CD4-positive, alpha-beta T cell treated with Interleukin-21 for 1 hour (primary cell): Measurements from ENCODE around the gene KDM4C.
"Not testable (repeated sequence)": the region's sequence is repeated elsewhere in the genome, so short reads cannot be mapped to it uniquely, and the experiment has no call there.

Source experiments
- DNase-seq: peaks from one replicate; pipeline ENCODE4 v3.0.0-alpha.2; 2020

The KDM4C gene

GRCh38 chr9:6764523-6764922 lies 6.8 kb downstream of the KDM4C start:
- DNase-seq: no peak

DNA sequence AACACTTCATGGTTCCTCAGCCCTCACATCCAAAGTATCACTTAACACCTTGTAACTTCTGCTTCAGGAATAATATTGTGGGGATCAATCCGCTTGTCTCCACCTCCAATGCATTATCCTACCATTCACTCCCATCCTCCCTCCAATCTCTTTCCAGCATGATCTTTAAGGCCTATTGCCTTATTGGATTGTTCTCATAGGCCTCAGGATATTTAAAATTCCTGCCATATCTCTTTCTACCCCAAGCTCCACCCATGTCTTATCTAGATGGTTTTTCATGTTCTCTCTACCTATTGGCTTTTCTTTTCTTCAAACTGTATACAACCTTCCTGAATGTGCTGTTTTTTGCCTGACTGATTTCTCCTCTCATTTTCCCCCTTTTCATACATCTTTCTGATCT lies 7.2 kb downstream of the KDM4C start:
- no peak for DNase-seq

GRCh38 chr9:6765396-6765795 lies 7.6 kb downstream of the KDM4C start:
- no peak for DNase-seq

DNA sequence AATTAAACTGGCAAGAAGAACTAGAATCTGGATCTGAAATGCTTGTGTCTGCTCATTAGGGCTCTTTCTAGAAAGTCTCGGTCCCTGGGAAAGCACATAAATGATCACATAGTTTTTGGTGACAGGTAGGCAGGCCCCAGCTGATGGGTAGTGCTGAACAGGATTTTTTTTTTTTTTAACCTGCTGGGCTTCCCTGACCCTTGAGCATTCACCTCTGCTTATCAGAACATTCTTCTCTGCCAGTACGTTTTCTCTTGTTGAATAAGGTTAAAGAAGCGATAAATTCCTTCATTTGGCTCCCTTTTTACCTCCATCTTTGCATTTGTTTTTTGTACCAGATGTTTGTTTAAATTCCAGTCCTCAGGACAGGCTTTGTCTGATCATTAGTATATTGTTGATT lies 8.8 kb downstream of the KDM4C start:
- no peak for DNase-seq

DNA sequence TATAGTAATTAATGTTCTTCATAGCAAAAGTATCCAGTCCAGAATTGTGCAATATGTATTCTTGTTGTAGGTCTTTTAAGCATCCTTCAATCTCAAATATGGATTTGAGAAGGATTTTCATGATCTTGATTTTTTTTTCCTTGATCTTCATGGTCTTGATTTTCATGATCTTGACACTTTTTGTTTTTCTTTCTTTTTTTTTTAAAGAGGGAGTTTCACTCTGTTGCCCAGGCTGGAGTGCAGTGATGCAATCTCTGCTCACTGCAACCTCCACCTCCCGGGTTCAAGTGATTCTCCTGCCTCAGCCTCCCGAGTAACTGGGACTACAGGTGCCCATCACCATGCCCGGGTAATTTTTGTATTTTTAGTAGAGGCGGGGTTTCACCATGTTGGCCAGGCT lies 10.8 kb downstream of the KDM4C start:
- DNase-seq: not testable (repeated sequence)

DNA sequence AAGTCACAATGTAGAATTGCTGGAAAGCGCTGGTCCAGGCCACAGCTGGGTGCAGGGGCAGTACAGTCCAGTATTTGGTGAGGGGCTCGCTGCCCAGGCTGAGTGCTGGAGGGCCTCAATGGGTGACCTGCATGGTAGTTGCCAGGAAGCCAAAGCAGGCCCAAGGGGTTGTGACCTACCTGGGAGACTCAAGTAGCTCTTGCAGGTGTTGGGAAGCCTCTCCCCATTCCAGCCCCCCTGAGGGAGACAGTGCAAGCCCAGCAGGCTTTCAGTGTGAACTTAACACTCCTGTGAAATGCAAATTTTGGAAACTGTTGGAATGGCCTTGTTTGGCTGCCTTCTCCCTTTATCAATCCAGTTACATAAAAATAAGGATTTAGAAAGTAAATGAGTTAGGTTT lies 13.9 kb downstream of the KDM4C start:
- DNase-seq: no peak

DNA sequence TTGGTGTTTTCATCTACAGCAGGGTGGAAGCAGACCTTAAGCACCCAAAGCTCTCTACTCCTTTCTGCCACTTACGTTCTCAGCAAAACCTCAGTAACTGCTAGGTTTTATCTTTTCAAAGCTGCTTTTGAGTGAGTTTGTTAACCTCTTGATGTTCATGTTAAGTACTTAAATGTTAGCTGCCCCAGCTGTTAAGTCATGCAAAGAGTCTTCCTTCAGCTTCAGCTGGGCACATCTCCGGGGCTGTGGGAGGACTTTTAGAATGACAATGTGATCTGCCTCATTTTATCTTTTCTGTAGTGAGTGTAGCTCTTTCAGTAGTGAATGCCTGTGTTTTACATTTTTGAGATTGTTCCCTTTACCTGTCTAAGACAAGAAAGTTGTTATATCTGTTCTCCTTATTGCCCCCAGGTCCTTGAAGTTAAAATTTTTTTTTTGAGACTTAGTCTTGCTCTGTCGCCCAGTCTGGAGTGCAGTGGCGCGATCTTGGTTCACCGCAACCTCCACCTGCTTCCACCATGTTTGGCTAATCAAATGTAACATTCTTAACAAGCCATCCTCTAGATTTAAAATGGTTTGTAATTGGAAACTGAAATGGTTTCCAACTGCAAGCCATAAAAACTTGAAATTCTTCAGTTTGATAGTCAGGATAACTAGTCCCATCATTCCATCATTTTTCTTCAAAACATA lies 19.6 kb downstream of the KDM4C start:
- no peak for DNase-seq

DNA sequence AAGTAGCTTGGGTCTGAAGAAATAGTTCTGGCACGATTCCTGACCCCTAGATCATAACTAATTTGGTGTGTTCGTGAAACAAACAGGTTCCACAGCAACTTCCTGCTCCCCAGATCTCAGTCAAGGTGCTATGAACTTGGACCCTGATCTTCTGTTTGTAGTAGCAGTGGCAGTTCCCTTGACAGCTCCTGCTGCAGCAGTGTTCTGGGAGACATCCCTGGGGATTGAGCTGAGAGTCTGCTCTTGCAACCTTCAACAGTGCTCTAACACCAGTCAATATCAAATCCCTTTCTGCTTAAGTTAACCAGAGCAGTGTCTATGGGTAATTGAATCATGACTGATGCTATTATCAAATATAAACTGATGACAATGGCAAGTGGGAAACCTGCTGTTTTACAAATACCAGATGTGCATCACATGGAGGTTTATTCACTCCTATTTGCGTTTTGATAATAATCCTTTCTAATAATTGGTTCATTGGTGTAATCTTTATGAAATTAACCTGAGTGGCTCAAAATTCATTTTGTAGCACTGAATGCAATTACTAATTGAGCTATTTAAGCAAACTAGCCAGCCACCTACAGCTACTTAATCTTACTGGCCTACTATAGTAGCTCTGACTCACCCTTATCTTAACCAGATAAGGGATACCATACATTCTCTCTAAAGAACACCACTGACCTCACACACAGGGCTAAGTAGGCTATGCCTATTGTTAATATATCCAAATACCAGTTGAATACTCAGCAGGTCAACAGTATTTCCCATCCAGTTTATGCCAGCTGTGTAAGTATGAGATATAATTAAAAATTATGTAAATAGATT lies 21.9 kb downstream of the KDM4C start:
- no peak for DNase-seq

DNA sequence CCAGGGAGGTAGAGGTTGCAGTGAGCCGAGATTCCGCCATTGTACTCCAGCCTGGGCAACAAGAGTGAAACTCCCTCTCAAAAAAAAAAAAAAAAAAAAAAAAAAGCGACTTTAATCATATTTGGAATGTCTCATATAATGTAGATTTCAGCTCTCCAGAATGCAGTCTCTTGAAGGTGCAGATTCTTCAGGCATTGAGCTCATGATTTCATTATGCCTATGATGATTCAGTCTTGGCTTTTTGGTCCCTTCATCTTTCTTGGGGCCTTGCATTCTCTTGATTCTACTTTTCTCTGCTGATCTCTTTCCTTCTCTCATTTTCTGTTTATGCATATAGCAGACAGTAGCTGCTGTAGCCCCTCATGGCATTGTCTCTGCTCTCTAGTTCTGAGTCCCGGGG lies 22.9 kb downstream of the KDM4C start:
- DNase-seq: no peak

- no peak for DNase-seq
These were observed 23.7 kb downstream of the KDM4C start for GRCh38 chr9:6781476-6781875.

DNA sequence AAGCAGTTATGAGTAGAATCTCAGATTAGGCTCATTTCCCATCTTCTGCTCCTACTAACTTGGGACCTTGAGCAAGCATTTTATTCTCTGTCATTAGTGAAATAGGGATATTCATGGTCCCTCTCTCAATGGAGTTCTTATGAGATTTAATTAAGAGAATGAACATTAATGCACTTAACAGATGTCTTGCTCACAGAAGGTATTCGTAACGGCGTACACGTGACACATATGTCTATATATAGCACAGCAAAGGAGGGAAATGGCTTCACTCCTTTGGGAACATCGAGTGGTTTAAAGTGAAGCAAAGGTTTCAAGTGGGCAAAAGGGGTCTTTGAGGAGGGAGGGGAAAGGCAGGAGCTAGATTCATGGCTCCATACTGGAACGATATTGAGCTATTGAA lies 24.6 kb downstream of the KDM4C start:
- no peak for DNase-seq

- no peak for DNase-seq
These were observed 25.2 kb downstream of the KDM4C start for GRCh38 chr9:6782981-6783380.

- no peak for DNase-seq
These were observed 26.0 kb downstream of the KDM4C start for GRCh38 chr9:6783753-6784152.

DNA sequence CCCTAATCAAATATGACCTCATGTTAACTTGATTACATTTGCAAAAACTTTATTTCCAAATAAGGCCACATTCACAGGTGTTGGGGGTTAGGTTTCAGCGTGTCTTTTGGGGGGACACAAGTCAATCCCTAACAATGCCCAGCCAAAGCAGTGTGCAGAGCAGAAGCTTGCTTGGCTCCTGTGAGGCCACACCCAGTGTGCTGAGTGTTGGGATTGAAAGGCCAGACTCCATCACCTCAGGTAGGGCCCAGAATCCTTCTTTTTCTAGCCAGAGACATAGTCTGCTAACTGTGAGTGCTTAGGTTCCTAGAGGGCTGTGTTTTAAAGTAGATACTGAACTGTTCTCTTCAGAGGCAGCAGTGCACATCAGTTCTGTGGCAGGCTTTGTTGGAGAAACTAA lies 27.9 kb downstream of the KDM4C start:
- DNase-seq: no peak

DNA sequence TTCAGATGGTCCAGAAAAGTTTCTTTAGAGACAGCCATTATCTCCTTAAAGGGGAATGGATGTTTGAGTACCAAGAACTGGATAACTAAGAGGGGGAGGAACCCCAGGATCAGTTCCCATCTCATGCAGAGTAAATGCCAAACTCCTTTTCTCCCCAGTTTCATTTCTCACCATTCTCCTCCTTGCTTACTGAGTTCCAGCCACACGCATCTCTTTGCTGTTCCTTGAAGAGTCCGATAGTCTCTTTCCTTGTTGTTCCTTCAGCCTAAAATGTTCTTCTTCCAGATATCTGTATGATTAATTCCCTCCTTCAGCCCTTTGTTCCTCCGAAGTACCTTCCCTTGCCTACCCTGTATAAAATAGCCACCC lies 30.0 kb downstream of the KDM4C start:
- no peak for DNase-seq

GRCh38 chr9:6788162-6789016 lies 30.6 kb downstream of the KDM4C start:
- no peak for DNase-seq

DNA sequence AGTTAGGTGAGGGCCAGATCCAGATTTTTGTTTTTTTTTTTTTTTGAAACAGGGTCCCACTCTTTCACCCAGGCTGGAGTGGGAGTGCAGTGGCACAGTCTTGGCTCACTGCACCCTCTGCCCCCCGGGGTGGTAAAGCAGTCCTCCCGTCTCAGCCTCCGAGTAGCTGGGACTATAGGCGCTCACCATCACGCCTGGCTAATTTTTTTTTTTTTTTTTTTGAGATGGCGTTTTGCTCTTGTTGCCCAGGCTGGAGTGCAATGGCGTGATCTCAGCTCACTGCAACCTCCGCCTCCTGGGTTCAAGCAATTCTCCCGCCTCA lies 31.2 kb downstream of the KDM4C start:
- DNase-seq: not testable (repeated sequence)

DNA sequence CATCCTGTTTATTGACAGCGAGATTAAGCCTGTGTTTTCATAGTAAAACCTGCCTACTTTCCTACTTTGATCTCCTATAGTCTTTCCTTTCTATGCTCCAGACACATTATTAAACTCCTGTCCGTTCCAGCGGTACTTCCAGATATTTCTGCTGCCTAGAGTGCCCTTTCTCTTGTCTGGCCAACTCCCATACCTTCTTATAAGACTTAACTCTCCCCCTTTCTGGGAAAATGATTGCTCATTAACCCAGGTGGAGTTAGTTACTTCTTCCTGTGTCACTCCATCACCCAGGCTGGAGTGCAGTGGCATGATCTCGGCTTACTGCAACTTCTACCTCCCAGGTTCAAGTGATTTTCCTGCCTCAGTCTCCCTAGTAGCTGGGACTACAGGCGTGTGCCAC lies 33.1 kb downstream of the KDM4C start:
- no peak for DNase-seq

DNA sequence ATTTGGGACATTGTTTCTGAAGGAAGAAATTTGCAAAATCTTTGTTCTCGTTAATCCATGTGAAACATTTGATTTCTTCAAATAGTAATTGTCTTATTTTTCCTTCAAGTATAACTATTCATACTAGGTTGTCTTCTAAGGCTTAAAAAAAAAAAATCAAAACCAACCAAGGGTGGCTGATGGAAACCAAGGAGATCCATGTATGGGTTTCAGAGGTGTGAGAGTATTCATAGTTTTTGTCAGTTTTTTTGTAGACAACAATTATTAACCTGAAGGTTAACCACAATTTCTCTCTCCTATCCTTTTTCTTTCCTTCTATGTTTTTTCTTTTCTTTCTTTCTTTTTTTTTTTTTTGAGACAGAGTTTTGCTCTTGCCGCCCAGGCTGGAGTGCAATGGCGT lies 35.4 kb downstream of the KDM4C start:
- DNase-seq: no peak

GRCh38 chr9:6794936-6795335 lies 37.2 kb downstream of the KDM4C start:
- DNase-seq: no peak

GRCh38 chr9:6802926-6803325 lies 45.2 kb downstream of the KDM4C start:
- DNase-seq: no peak

GRCh38 chr9:6805532-6805931 lies 47.8 kb downstream of the KDM4C start:
- DNase-seq: no peak

GRCh38 chr9:6806318-6806717 lies 48.5 kb downstream of the KDM4C start:
- not testable (repeated sequence) for DNase-seq

GRCh38 chr9:6807669-6808068 lies 49.9 kb downstream of the KDM4C start:
- DNase-seq: not testable (repeated sequence)
